OCI-LY1 (cell line): ENCODE data around the gene DOCK4.

Experiments used
- EZH2 ChIP-seq: fragments of 200-600 bp; sonication (generic), shearing (Covaris generic); IDR thresholded peaks from 2 replicates; pipeline ENCODE4 v1.8.0; 2017; ENCODE audit warnings: borderline replicate concordance, mixed run types, mild to moderate bottlenecking, antibody characterized with exemption, low read length, moderate library complexity, mixed read lengths
- TF ChIP-seq, protein P1 (sequence below): fragments of 200-600 bp; sonication (generic), shearing (Covaris generic); IDR thresholded peaks from 2 replicates; pipeline ENCODE4 v1.5.1; 2017; ENCODE audit warnings: mild to moderate bottlenecking, antibody characterized with exemption, low read length, moderate library complexity, mixed read lengths

DNA sequence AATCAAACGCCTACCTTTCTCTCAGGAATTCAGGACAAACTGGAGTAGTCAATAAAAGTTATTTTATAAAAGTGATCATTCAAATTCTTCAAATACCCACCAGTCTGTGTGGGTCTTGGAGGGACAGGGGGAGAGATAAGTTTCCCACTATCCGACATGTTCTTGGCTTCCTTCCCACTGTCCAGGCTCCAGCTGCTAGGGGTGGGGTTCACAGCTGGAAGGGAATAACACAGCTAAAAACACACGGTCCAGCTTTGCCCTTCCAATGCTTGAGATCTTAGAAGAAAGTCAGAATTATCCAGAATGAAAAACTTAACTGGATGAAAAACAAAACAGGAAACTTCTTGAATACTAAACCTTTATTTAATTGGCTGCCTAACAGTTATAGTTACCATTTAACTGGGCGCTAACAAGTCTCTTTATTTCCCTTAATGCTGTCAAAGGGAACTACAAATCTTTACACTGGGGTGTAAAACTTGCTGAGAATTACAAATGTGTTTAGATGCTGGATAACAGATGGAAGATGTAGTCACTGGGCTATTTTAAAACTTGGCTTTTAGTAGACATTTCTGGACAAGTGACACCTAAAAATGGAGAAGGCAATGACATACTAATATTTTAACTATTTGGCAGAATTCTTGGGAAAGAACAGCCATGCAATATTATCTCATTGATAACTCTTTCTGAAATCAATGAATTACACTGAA lies 471.1 kb downstream of the DOCK4 start:
- TF ChIP-seq, protein P1, sequence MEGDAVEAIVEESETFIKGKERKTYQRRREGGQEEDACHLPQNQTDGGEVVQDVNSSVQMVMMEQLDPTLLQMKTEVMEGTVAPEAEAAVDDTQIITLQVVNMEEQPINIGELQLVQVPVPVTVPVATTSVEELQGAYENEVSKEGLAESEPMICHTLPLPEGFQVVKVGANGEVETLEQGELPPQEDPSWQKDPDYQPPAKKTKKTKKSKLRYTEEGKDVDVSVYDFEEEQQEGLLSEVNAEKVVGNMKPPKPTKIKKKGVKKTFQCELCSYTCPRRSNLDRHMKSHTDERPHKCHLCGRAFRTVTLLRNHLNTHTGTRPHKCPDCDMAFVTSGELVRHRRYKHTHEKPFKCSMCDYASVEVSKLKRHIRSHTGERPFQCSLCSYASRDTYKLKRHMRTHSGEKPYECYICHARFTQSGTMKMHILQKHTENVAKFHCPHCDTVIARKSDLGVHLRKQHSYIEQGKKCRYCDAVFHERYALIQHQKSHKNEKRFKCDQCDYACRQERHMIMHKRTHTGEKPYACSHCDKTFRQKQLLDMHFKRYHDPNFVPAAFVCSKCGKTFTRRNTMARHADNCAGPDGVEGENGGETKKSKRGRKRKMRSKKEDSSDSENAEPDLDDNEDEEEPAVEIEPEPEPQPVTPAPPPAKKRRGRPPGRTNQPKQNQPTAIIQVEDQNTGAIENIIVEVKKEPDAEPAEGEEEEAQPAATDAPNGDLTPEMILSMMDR: no peak
- no peak for TF ChIP-seq EZH2
